Jurkat, Clone E6-1 (cell line): ENCODE data around the gene ATG16L1. TPM values are rescaled to one million over a fixed set of nuclear protein-coding genes. Genes with fewer than 3 reads are reported as not detected.

Experiments used
- DNase-seq: peaks from one replicate; pipeline ENCODE4 v3.0.0-alpha.2; 2011; ENCODE audit warnings: low read depth, low spot score
- H3K4me3 ChIP-seq: 2 replicates; pipeline ENCODE4 v1.5.1; 2011; ENCODE audit warnings: mild to moderate bottlenecking, low read length, control low read depth, moderate library complexity
- polyA plus RNA-seq: library from polyadenylated mRNA; unstranded; fragments of >200 nt; gene quantifications from one replicate; pipeline ENCODE4 v1.2.1, GENCODE V29; 2012; ENCODE audit warnings: missing spikeins; ENCODE audit not compliant: insufficient read length, insufficient read depth

The ATG16L1 gene
- polyA plus RNA-seq = 16.1 TPM

DNA sequence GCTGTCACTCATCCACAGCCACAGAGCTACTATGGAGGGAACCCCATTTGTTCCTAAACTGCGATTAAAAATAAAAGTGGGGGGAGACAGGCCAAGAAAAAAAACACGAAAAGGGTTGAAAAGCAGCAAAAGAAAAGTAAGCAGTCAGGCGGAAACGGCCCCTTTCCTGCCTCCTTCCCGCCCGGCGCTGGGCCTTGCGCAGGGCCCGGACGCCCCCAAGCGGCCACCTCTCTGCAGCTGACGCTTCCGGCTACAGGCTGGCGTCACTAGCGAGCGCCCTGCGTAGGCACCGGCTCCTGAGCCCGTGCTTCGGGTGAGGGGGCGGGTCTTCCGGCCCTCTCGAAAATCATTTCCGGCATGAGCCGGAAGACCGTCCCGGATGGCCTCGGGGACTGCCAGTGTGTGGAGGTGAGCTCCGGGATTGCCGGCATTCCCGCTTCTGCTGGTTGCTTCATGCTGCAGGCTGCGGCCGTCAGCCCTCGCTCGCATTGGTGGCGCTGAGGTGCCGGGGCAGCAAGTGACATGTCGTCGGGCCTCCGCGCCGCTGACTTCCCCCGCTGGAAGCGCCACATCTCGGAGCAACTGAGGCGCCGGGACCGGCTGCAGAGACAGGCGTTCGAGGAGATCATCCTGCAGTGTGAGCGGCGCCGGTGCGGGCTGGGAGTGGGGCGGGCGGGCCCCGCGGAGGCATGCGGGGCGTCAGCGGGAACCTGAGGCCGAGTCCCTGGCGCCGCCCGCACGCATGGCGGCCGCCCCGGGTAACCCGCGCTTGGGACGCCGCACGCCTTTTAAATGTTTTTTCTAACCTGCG is at the start of gene ATG16L1:
ATG16L1 (plus strand) TSS at position 368 of the 811 bp plus-strand sequence; CDS start at position 523, 155 bp downstream.
- DNase-seq = peak; percentile 93
- H3K4me3 ChIP-seq = peak within 1 kb of the TSS; percentile 87

DNA sequence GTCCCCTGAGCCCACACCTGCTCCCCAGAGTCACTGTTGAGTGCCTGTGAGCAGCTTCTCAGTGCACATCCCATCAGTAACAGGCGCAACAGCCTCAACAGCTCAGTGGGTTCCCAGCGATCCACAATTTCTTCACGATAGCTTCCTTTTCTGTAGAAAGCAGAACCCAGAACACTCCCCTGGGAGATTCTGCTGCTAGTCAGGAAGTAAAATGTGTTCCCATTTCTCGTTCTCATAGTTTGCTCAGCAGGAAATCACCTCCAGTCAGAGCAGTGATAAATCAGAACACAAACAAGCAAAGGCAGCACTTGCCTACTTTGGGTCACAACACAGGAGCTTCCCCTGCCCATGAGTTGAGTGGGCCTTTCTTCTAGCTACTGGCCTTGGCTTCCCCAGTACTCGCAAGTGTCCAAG is 48.9 kb upstream of the ATG16L1 start:
- no peak overlapping the region for H3K4me3 ChIP-seq
- no peak for DNase-seq

DNA sequence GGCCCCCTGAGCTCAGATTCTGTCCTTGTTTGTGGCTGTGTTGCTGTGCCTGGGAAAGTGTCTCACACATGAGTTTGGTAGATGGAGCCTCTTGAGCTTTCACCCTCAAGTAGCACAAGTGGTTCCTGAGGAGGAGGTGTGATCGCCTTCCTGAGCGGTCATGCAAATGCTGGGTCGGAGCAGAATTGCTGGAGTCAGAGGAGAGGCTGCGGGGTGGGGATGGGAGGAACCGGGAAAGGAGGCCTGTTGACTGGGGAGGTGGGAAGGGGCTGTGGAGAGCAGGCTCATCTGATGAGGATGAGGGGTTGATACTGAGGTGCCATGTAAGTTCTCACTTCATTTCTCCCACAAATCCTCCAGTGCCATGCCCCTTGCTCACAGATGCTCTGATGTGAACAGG is 48.4 kb upstream of the ATG16L1 start:
- DNase-seq = no peak
- H3K4me3 ChIP-seq = no peak overlapping the region

DNA sequence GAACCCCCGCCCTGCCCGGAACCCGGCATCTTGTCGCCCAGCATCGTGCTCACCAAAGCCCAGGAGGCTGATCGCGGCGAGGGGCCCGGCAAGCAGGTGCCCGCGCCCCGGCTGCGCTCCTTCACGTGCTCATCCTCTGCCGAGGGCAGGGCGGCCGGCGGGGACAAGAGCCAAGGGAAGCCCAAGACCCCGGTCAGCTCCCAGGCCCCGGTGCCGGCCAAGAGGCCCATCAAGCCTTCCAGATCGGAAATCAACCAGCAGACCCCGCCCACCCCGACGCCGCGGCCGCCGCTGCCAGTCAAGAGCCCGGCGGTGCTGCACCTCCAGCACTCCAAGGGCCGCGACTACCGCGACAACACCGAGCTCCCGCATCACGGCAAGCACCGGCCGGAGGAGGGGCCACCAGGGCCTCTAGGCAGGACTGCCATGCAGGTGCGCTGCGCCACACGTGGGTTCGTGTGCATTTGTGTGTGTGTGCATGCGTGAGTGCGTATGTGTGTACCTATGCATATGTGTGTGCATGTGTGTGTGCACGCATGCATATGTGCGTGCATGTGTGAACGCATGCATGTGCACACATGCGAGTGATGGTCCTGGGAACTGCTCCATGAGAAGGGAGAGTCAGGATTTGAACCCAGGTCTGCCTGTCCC is 47.1 kb upstream of the ATG16L1 start:
- H3K4me3 ChIP-seq = no peak overlapping the region
- no peak for DNase-seq

DNA sequence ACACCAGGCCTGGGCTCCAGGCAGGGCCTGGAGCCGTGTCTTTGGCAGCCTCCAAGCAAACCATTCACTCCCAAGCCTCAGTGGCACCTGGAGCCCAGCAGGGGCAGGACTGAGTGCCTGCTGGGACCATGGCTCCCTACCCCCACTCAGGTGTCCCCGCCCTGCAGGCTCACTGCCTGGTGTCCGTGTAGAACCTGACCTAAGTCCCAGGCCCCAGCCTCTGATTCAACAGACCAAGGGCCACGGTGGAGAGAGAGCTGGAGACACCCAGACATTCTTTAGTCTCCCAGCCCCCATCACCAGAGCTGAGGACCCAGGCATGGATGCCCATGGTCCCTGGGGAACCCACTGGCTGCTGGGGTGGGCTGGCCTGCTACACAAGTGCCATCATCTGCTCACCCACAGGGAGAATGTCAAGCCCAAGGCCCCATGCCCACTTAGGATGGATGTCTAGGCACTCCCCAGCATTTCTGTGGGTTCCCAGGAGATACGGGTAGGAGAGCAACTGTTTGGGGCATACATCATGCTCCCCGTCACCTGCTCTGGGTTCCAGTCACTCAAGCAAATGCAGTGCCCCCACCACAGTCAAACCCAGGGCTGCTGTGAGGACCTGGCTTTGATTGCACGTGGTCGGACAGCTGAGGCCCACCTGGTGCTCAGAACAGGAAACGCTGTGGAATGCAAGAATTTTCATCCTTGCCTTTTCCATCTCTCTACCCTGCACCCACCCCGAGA is 42.9 kb upstream of the ATG16L1 start:
- DNase-seq = no peak

DNA sequence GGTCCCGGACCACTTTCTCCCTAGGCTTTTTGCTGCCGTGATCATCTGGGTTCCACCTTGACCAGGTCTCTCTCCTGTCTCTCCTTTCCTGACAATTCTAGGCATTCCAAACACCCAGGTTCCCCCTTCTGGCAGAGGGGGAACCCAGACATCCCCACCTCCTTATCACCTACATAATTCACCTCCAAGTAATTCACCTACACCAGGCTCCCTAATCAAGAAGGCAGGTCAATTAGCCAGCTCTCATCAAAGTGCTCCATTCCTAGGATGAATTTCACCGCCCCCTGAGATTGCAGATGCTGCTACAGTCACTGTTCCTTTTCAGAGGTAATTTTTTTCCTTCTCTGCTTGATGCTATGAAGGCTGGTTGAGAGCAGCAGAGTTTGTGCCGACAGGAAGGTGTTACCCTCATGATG is 42.3 kb upstream of the ATG16L1 start:
- no peak overlapping the region for H3K4me3 ChIP-seq
- no peak for DNase-seq

More for the DNA sequence above, 42.9 kb upstream of the ATG16L1 start:
- H3K4me3 ChIP-seq = no peak overlapping the region

DNA sequence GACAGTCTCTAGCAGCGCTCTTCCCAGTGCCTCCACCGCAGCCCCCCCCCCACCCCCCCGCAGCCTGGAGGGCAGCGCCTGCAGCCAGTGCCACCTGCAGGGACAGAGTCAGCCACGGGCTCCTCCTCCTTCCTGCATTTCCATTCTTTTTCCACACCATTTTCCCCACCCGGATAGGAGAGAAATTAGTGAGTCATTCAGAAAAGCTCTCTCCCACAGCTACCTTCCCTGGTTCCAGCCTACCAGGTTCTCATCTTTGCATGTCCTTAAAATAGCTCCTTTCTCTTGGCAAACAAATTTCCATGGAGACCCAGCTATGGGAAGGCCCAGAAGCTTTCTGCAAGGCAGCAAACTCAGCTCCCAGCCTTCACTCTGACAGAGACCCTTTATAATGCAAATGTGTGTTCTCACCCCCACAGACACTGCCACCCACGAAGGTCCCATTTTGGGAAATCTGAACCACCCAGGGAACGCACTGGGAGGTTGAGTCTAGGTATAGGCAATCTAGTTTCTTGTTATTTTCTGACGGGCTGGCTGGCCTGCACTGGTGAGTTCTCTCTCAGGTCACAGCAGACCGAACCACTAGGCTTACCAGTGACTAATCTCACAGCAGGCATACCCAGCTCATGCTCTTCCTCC is 41.8 kb upstream of the ATG16L1 start:
- no peak overlapping the region for H3K4me3 ChIP-seq
- no peak for DNase-seq

DNA sequence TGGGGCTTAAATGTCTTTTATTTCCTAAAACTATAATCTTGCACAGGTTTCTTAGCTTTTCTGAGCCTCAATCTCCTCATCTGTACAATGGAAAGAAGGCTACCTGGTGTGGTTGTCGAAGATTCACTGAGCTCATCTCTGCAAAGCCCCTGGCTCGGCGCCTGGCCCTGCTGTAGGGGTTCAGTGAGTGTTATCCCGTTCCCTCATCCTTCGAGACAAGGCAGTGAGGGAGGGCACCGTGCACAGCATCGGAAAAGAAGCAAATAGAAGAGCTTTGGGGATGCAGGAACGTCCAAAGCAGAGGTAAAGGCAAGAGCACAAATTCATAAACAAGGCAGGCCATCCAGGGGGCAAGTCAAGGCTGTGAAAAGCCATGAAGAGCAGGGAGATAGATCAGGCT is 41.2 kb upstream of the ATG16L1 start:
- no peak for DNase-seq
- H3K4me3 ChIP-seq = no peak overlapping the region

DNA sequence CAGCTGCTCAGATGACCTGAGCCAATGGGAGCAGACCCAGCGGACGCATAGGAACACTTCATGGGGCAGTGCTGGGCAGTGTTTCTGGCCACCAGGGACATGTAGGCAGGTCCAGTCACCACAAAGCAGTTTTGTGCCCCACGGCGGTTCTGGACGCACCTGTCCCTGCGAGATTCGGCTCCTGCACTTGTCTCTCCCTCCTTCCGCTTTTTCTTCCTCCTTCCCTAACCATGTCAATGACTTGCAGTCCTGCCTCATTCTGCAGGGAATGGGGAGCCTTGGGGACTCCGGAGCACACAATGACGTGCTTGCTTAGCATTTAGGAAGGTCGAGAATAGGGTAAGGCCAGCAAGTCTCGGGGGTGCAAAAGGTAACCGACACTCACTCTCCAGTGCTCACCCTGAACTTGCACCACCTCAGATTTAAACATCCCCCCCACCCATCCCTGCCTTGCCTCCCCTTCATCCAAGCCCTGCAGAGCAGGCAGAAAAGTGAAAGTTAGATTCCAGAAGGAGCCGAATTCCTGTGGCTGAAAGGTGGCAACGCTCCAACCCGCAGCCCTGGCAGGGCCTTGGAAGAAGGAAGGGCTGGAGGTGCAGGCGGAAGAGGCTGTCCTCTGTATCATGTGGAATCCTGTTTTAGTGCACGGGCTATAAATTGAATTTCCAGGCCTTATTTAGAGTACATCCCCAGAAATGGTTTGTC is 40.5 kb upstream of the ATG16L1 start:
- no peak overlapping the region for H3K4me3 ChIP-seq

DNA sequence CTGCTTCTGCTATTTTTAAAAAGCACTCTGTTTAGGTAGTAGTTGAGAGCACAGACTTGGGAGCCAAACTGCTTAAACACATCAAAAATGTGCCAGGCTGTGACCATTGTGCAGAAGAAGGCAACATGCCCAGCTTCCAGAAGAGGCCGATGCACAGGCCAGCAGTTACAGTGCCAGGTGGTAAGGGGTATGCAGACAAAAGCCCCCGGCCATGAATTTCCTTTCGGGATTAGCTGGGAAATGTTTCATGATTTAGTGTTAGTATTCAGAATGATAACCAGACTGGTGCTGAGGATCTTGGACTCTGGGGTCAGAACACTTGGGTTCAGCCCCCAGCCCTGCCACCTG is 40.0 kb upstream of the ATG16L1 start:
- DNase-seq = no peak
- H3K4me3 ChIP-seq = no peak overlapping the region

More for the DNA sequence above, 40.5 kb upstream of the ATG16L1 start:
- no peak for DNase-seq

DNA sequence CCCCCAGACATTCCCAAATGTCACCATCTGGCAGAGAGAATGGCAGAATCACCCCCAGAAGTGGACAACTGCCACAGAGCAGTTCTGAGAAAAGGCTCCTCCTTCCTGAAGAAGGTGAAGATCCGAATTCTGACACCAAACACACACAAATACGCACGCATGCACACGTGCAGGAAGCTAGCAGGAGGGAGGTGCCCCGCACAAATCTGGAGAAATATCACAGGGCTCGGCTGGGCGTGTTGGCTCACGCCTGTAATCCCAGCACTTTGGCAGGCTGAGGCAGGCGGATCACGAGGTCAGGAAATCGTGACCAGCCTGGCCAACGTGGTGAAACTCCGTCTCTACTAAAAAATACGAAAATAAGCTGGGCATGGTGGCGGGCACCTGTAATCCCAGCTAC is 38.5 kb upstream of the ATG16L1 start:
- no peak overlapping the region for H3K4me3 ChIP-seq
- DNase-seq = no peak

DNA sequence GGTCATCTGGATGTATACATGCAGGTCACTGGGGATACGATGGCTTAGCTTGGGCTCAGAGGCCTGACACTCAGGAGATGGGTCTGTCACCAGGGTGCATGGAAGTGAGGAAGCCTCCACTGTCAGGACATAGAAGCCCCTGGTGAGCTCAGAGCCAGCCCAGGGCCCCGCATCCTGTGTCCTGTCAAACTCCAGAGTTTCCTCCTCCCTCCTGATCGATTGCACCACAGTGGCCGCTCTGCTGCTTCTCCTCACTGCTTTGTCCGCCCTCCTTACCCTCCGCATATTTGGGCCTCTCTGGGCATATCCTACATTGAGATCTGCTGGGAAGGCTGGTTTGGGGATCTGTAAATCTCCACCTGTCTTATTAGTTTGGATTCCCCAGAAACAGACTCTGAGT is 37.5 kb upstream of the ATG16L1 start:
- DNase-seq = no peak
- H3K4me3 ChIP-seq = no peak overlapping the region

DNA sequence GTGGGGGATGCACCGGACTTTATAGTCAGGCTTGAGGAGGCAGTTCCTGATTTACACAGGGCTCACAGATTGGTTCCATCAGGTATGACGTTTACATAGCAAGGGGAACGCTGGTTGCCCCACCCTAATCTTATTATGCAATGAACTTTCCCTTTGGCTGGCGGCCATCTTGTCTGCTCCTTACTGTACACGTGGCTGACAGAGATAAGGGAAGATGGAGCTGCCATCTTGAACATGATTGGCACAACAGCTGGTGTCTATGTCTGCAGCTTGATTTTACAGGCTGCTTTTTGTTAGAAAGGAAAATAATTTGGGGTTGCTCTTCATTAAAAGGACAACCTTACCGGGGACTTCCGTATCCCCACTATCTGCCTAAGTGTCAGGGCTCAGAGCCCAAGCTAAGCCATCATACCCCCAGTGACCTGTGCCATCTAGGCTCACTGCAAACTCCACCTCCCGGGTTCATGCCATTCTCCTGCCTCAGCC is 33.5 kb upstream of the ATG16L1 start:
- DNase-seq = no peak
- H3K4me3 ChIP-seq = no peak overlapping the region

DNA sequence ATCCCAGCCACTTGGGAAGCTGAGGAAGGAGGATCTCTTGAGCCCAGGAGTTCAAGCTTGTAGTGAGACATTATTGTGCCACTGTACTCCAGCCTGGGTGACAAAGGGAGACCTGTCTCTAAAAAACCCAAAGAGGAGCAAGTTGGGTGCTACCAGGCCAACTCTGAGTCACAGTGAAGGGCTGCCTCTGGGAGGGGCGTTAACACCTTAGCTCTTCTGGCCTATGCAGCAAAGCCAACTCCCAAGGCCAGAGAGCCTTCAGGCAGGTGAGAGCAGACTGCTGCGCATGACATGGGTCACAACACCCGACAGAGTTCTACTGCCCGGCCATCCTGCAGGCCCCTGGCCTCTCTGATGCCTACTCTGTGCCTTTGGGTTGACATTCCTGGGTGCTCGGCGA is 32.6 kb upstream of the ATG16L1 start:
- no peak for DNase-seq
- H3K4me3 ChIP-seq = no peak overlapping the region

DNA sequence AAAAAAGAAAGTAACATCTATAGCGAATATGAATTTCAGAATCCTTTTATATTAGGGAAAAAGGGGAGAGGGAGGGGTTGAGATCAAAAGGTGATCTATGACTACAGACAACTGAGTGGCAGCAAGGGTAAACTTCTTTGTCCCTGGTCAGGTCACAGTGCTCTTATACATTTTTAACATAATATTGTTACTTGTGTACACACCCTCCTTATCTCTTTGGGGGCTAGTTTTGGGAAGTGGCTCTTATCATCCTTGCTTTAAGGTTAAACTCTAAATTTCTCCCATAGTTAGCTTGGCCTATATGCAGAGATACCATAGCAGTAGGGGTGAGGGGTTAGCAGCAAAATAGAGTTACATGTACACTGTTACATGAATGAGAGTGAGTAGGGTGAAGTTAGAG is 31.6 kb upstream of the ATG16L1 start:
- DNase-seq = no peak
- no peak overlapping the region for H3K4me3 ChIP-seq

DNA sequence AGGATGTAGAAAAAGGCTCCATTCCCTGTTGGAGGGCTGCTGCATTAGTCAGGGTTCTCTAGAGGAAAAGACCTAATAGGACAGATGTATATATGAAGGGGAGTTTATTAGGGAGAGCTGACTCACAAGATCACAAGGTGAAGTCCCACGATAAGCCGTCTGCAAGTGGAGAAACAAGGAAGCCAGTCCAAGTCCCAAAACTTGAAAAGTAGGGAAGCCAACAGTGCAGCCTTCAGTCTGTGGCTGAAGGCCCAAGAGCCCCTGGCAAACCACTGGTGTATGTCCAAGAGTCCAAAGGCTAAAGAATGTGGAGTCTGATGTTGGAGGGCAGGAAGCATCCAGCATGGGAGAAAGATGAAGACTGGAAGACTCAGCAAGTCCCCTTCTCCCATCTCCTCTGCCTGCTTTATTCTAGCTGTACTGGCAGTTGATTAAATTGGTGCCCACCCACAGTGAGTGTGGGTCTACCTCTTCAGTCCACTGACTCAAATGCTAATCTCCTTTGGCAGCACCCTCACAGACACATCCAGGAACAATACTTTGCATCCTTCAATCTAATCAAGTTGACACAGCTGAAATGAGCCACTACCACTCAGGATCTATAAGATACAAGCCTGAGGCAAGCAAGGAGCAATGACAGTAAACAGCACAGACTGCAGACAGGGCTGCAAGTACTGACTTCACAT is 30.0 kb upstream of the ATG16L1 start:
- no peak for DNase-seq

DNA sequence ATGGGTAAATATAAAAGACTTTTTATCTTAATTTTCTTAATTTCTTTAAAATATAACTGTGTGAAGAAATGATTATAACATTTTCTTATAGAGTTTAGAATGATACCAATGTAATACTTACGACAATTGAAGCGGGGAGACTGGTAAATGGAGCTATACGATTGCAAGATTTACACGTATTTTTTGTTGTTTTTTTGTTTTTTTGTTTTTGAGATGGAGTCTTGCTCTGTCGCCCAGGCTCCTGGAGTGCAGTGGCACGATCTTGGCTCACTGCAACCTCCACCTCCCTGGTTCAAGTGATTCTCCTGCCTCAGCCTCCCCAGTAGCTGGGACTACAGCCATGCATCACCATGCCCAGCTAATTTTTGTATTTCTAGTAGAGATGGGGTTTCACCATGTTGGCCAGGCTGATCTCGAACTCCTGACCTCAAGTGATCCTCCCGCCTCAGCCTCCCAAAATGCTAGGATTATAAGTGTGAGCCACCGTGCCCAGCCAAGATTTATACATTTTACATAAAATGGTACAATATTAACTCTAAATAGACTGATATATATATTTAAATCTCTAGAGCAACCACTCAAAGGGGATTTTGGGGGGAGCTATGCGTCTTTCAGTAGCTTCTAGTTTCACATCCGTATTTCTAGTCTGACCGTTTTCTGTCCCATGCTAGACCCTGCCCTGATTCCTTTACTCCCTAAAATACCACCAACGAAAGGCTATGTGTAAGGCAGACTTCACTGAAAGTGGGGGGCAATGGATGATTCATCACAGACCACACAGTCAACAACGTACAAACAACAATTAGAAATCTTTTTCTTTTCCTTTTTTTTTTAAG is 28.2 kb upstream of the ATG16L1 start:
- H3K4me3 ChIP-seq = no peak overlapping the region
- DNase-seq = no peak

More for the DNA sequence above, 30.0 kb upstream of the ATG16L1 start:
- no peak overlapping the region for H3K4me3 ChIP-seq
